OCI-LY7 (cell line): Measurements from ENCODE around the gene MEGF6. TPM values are rescaled to one million over a fixed set of nuclear protein-coding genes. Genes with fewer than 3 reads are reported as not detected.

Source experiments
- BruUV-seq: library from RNA; stranded (reverse); fragments of 400-500 nt; replicated peaks from 2 replicates; lab custom pipeline; 2021; lab: Mats Ljungman, UMichigan
- CTCF ChIA-PET: fragments of 300-600 bp; sonication (Branson Sonifier 250); formaldehyde crosslinking; loops from one replicate; lab custom pipeline; 2022; ENCODE audit warnings: antibody characterized with exemption; ENCODE audit not compliant: unreplicated experiment; lab: Charles Lee
- POLR2A ChIA-PET: fragments of 300-600 bp; sonication (Branson Sonifier 250); formaldehyde crosslinking; loops from one replicate; lab custom pipeline; 2022; ENCODE audit warnings: antibody characterized with exemption; lab: Charles Lee
- DNase-seq: peaks from one replicate; pipeline ENCODE4 v3.0.0-alpha.2; 2015; ENCODE audit warnings: low spot score
- H2AFZ ChIP-seq: fragments of 200-600 bp; sonication (generic), shearing (Covaris generic); 2 replicates; pipeline ENCODE4 v1.6.1; 2014; ENCODE audit warnings: mild to moderate bottlenecking, antibody characterized with exemption, low read length, moderate library complexity
- H3K27ac ChIP-seq: fragments of 200-600 bp; sonication (generic); 2 replicates; pipeline ENCODE4 v1.5.1; 2014; ENCODE audit warnings: mixed run types, low read depth, mild to moderate bottlenecking, moderate library complexity, low read length, inconsistent platforms; ENCODE audit not compliant: poor library complexity, severe bottlenecking
- H3K36me3 ChIP-seq: fragments of 200-600 bp; sonication (generic); 2 replicates; pipeline ENCODE4 v1.6.1; 2014; ENCODE audit warnings: mild to moderate bottlenecking, antibody characterized with exemption, low read length, moderate library complexity, mixed read lengths; ENCODE audit not compliant: insufficient read depth
- H3K4me1 ChIP-seq: fragments of 200-600 bp; sonication (generic); 2 replicates; pipeline ENCODE4 v1.5.1; 2014; ENCODE audit warnings: mild to moderate bottlenecking, low read length; ENCODE audit not compliant: insufficient read depth, poor library complexity, severe bottlenecking
- H3K4me2 ChIP-seq: fragments of 200-600 bp; sonication (generic); 2 replicates; pipeline ENCODE4 v1.6.1; 2014; ENCODE audit warnings: mild to moderate bottlenecking, low read length
- H3K4me3 ChIP-seq: fragments of 200-600 bp; sonication (generic); 2 replicates; pipeline ENCODE4 v1.5.1; 2014; ENCODE audit warnings: mild to moderate bottlenecking, low read depth, low read length; ENCODE audit not compliant: poor library complexity, severe bottlenecking
- H3K79me2 ChIP-seq: fragments of 200-600 bp; sonication (generic); 2 replicates; pipeline ENCODE4 v1.6.1; 2016; ENCODE audit warnings: low read depth, mild to moderate bottlenecking, low read length, moderate library complexity, mixed read lengths; ENCODE audit not compliant: insufficient read depth
- H3K9me2 ChIP-seq: fragments of 200-600 bp; sonication (generic); 2 replicates; pipeline ENCODE4 v1.6.1; 2016; ENCODE audit warnings: mild to moderate bottlenecking, low read length, mixed read lengths; ENCODE audit not compliant: insufficient read depth
- H3K9me3 ChIP-seq: fragments of 200-600 bp; sonication (generic); 2 replicates; pipeline ENCODE4 v1.6.1; 2014; ENCODE audit warnings: mild to moderate bottlenecking, mixed run types, low read length, mixed read lengths
- H4K20me1 ChIP-seq: fragments of 200-600 bp; sonication (generic); 2 replicates; pipeline ENCODE4 v1.6.1; 2014; ENCODE audit warnings: mild to moderate bottlenecking, antibody characterized with exemption, low read length, moderate library complexity, mixed read lengths; ENCODE audit not compliant: insufficient read depth
- EZH2phosphoT487 ChIP-seq: fragments of 200-600 bp; sonication (generic); IDR thresholded peaks from 2 replicates; pipeline ENCODE4 v1.6.1; 2018; ENCODE audit warnings: low read depth, borderline replicate concordance, mild to moderate bottlenecking, mixed run types, antibody characterized with exemption, low read length, moderate library complexity, mixed read lengths
- intact Hi-C: fragments of 100-400 bp; cut with micrococcal nuclease; formaldehyde crosslinking; loops from one replicate; pipeline ENCODE4 v1.10.0; 2022; ENCODE audit not compliant: unreplicated experiment
- total RNA-seq, 2 experiments: library from RNA; depleted of rRNA in 1 of 2; stranded (reverse); fragments of >200 nt in 1 of 2; shearing (Covaris generic) in 1 of 2; gene quantifications; 2 replicates each; pipeline ENCODE4 v1.2.3, GENCODE V29; 2014 to 2022
- TF ChIP-seq, protein P1 (sequence below): fragments of 200-600 bp; sonication (generic); conservative IDR thresholded peaks from 2 replicates; pipeline ENCODE4 v1.5.1; 2014; ENCODE audit warnings: mild to moderate bottlenecking, antibody characterized with exemption, low read length, moderate library complexity, mixed read lengths

MEGF6 gene
- total RNA-seq, 2 experiments from 2014 or later = 0.15 to 0.32 TPM

DNA sequence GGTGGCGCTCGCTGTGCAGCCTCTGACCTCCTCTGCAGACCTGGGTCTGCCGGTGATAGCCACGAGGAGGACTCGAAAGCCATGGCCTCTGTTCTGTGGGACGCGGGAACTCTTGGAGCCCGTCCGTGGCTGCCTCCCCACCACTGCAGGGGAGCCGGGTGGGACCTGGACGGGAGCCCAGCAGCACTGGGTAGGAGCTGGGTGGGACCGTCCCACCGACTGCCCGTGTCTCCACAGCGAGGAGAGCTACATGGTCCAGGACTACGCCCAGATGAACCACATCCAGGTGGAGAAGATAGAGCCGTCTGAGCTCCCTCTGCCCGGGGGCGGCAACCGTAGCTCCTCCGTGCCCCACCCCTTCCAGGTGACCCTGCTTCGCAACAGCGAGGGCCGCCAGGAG lies 133.1 kb downstream of the MEGF6 start:
- no peak overlapping the region for H2AFZ ChIP-seq
- H3K4me2 ChIP-seq = no peak overlapping the region
- POLR2A ChIA-PET = no interaction called here
- BruUV-seq = no TSS peak
- TF ChIP-seq, protein P1, sequence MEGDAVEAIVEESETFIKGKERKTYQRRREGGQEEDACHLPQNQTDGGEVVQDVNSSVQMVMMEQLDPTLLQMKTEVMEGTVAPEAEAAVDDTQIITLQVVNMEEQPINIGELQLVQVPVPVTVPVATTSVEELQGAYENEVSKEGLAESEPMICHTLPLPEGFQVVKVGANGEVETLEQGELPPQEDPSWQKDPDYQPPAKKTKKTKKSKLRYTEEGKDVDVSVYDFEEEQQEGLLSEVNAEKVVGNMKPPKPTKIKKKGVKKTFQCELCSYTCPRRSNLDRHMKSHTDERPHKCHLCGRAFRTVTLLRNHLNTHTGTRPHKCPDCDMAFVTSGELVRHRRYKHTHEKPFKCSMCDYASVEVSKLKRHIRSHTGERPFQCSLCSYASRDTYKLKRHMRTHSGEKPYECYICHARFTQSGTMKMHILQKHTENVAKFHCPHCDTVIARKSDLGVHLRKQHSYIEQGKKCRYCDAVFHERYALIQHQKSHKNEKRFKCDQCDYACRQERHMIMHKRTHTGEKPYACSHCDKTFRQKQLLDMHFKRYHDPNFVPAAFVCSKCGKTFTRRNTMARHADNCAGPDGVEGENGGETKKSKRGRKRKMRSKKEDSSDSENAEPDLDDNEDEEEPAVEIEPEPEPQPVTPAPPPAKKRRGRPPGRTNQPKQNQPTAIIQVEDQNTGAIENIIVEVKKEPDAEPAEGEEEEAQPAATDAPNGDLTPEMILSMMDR = no peak
- no peak for TF ChIP-seq EZH2phosphoT487
- CTCF ChIA-PET = no interaction called here
- no peaks in the 10 kb centered on the region for H3K9me2 ChIP-seq
- H3K36me3 ChIP-seq = no peaks in the 10 kb centered on the region
- no peaks in the 10 kb centered on the region for H3K79me2 ChIP-seq
- no peaks in the 10 kb centered on the region for H3K4me1 ChIP-seq
- H3K9me3 ChIP-seq = no peaks in the 10 kb centered on the region
- no peak overlapping the region for H3K4me3 ChIP-seq
- no peak overlapping the region for H3K27ac ChIP-seq
- no peaks in the 10 kb centered on the region for H4K20me1 ChIP-seq
- DNase-seq = no peak
- intact Hi-C loops = no loop called here

DNA sequence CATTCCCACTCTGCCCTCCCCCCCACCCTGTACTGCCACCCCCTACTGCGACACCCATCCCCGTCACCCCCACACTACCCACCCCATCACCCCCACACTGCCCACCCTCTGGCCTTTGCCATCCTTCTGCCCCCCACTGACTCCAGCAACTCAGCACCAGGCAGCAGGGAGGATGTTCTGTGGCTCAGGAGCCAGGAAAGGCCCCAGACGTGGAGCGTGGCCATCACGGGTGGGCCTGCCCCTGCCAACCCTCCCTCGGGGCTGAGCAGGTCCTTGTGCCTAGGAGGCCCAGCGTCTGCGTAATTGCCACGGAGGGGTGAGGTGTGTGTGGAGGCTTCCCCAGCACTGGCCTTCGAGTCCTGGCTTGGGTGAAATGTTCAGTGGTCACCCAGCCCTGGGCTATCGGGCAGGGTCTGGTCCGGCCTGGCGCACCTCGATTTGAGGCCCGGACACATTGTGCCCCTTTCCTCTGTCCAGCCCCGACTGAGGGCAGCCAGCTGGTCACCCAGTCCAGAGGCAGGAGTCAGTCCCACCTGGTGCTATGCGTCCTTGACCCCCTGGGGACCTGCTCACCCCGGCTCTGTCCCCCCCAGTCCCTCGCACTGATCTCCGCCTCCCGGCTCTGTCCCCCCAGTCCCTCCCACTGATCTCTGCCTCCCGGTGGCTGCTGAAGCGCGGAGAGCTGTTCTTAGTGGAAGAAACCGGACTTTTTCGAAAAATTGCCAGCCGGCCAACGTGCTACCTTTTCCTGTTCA lies 133.9 kb downstream of the MEGF6 start:
- Histone ChIP-seq H3K9me3 (no peaks in the 10 kb centered on the region), H2AFZ (no peak overlapping the region), H3K4me2 (no peak overlapping the region), H4K20me1 (no peaks in the 10 kb centered on the region), H3K9me2 (no peaks in the 10 kb centered on the region), H3K4me3 (no peak overlapping the region), H3K79me2 (no peaks in the 10 kb centered on the region), H3K27ac (no peak overlapping the region), H3K36me3 (no peaks in the 10 kb centered on the region), H3K4me1 (no peaks in the 10 kb centered on the region)
- intact Hi-C loops = no loop called here
- ChIA-PET CTCF (no interaction called here), POLR2A (no interaction called here)
- no peak for DNase-seq
- BruUV-seq = no TSS peak
- TF ChIP-seq, protein P1 = no peak
- TF ChIP-seq EZH2phosphoT487 = no peak

- no peak overlapping the region for H2AFZ ChIP-seq
- no peak overlapping the region for H3K27ac ChIP-seq
- ChIA-PET CTCF (no interaction called here), POLR2A (no interaction called here)
- TF ChIP-seq EZH2phosphoT487 = no peak
- TF ChIP-seq, protein P1 = no peak
- H3K9me2 ChIP-seq = no peaks in the 10 kb centered on the region
- H3K36me3 ChIP-seq = no peaks in the 10 kb centered on the region
- H3K9me3 ChIP-seq = no peaks in the 10 kb centered on the region
- no TSS peak for BruUV-seq
- H3K4me2 ChIP-seq = no peak overlapping the region
- no peaks in the 10 kb centered on the region for H4K20me1 ChIP-seq
- no peaks in the 10 kb centered on the region for H3K4me1 ChIP-seq
- no peak overlapping the region for H3K4me3 ChIP-seq
- DNase-seq = no peak
- intact Hi-C loops = no loop called here
- no peaks in the 10 kb centered on the region for H3K79me2 ChIP-seq
Measured at GRCh38 chr1:3476666-3477065, 134.6 kb downstream of the MEGF6 start.
